GM12891 (cell line): Measurements from ENCODE around the gene ADAMTS5.

ENCODE experiments used
- POLR2A ChIP-seq: IDR thresholded peaks from 2 replicates; pipeline ENCODE4 v1.6.1; 2011; ENCODE audit warnings: low read depth, low read length, control low read depth
- POLR2AphosphoS5 ChIP-seq: IDR thresholded peaks from 2 replicates; pipeline ENCODE4 v1.6.1; 2011; ENCODE audit warnings: low read depth, low read length, control low read depth
- SPI1 ChIP-seq: IDR thresholded peaks from 2 replicates; pipeline ENCODE4 v1.6.1; 2011; ENCODE audit warnings: low read depth, low read length, control low read depth
- TAF1 ChIP-seq: IDR thresholded peaks from 2 replicates; pipeline ENCODE4 v1.6.1; 2011; ENCODE audit warnings: low read depth, low read length, control low read depth

GRCh38 chr21:26923986-26924385 lies 42.9 kb downstream of the ADAMTS5 start:
- TF ChIP-seq TAF1 (no peak), POLR2A (no peak), POLR2AphosphoS5 (no peak), SPI1 (no peak)
